ENCODE results near the gene UBE2G1.
A peak's percentile ranks its signal among the peaks of the same experiment; 100 is the strongest.

The UBE2G1 gene

DNA sequence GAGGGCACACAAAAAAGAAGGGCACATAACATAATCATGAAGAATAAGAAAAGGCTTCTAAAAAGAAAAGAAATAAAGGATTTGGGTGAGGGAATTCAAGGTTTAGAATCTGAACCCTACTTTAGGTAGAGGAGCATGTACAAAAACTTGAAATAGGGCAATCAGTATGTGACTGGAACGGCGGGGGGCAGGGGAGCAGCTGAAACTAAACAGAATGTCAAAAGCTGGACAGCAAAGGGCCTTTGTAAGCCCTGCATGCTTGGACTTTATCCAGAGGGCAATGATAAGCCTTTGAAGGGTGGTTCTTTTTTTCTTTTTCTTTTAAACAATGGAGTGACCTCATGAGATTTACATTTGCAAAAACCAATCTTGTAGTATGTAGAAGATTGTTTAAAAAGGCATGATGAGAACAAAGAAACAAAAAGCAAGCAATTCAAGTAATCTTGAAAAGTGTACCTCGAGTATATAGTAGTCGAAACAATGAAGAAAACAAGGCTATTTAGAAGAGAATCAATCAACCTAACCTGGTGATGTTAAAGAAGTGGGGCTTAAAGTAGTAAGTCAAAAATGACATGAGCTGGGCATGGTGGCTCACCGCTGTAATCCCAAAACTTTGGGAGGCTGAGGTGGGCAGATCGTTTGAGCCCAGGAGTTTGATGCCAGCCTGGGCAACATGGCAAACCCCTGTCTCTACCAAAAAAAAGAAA is 56.0 kb downstream of the UBE2G1 start:
- peaks cover 16% of the 10 kb centered on the region for H3K36me3 Mint-ChIP-seq (ENCODE audit: low read depth)
- no peak overlapping the region for H3K4me3 Mint-ChIP-seq
- H3K4me1 Mint-ChIP-seq (ENCODE audit: low read depth): peaks cover 64% of the 10 kb centered on the region
- H3K27ac Mint-ChIP-seq: no peak overlapping the region
- no peaks in the 10 kb centered on the region for H3K9me3 Mint-ChIP-seq
- no peaks in the 10 kb centered on the region for H3K27me3 Mint-ChIP-seq

DNA sequence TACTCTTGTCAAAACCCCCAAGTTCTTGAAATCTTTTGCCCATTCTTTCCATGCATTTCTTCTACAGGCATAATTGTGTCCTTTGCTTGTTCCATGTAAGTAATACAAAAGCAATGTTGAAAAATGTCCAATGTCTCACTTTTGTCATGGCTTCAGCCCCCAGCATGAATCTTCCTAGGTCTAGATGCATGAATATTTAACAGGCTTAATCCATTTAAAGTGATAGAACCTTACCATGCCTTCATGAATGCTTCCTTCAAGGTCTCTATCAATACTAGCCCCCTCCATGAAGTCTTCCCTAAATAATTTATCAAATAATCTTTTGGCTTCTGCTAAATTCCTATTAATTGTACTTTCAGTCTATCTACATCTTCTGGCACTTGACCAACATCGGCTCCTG is 56.6 kb downstream of the UBE2G1 start:
- no peak overlapping the region for H3K4me3 Mint-ChIP-seq
- H3K9me3 Mint-ChIP-seq: no peaks in the 10 kb centered on the region
- H3K36me3 Mint-ChIP-seq (ENCODE audit: low read depth): peaks cover 20% of the 10 kb centered on the region
- H3K27me3 Mint-ChIP-seq: no peaks in the 10 kb centered on the region
- peaks cover 62% of the 10 kb centered on the region for H3K4me1 Mint-ChIP-seq (ENCODE audit: low read depth)
- no peak overlapping the region for H3K27ac Mint-ChIP-seq

DNA sequence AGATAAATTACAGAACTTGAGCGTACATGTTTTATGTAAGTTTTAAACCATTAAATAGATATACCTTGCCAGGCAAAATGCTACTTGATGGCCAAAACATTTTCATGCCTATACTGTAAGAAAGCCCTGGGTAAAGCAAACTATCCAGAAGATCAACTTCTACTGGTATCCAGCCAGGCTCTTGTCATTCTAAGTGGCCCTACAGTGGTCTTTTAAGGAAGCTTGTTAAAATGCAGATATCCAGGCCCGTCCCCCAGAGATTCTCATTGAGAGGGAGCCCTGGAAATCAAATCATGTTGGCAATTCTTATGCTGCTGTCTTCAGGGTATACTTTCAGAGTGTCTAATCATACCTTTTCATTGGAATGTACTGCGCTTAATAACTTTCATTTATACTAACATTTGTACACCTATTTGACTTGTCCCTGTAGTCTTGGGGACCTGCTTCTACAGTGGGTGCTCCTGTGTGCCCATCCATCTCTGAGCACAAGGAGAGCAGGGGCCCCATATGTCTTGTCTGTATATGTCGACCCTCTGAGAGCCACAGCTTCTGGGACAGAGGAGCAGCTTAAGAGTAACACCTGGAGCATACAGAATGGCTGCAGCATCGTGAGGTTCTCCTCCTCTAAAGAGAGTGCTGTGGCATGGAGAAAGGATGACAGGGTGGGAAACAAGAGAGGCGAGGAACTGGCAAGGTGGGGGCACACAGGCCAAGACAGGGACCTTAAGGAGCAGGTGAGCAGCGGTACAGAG is 59.1 kb downstream of the UBE2G1 start:
- Mint-ChIP-seq H3K4me1 (ENCODE audit: low read depth) (peaks cover 37% of the 10 kb centered on the region), H3K27ac (peak overlapping the region; percentile 49), H3K4me3 (no peak overlapping the region), H3K36me3 (ENCODE audit: low read depth) (peaks cover 30% of the 10 kb centered on the region), H3K27me3 (no peaks in the 10 kb centered on the region), H3K9me3 (no peaks in the 10 kb centered on the region)

DNA sequence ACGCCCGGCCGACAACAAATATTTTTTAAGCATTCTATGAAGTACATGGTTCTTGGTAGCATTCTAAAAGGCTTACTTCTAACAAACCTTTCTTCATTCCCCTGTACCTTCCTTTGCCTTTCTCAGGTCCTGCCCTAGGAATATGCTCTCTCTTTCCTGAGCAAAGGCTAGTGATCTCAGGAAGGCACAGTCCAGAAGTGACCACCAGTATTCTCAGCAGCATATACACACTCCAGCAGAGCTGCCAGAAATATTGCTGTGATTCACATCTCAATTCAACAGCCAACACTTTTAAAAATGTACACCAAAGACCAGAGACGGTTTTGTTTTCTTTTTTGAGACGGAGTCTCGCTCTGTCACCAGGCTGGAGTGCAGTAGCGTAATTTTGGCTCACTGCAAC is 61.3 kb downstream of the UBE2G1 start:
- peaks cover 17% of the 10 kb centered on the region for H3K4me1 Mint-ChIP-seq (ENCODE audit: low read depth)
- H3K27me3 Mint-ChIP-seq: no peaks in the 10 kb centered on the region
- no peak overlapping the region for H3K27ac Mint-ChIP-seq
- H3K4me3 Mint-ChIP-seq: no peak overlapping the region
- H3K9me3 Mint-ChIP-seq: no peaks in the 10 kb centered on the region
- H3K36me3 Mint-ChIP-seq (ENCODE audit: low read depth): peaks cover 46% of the 10 kb centered on the region

DNA sequence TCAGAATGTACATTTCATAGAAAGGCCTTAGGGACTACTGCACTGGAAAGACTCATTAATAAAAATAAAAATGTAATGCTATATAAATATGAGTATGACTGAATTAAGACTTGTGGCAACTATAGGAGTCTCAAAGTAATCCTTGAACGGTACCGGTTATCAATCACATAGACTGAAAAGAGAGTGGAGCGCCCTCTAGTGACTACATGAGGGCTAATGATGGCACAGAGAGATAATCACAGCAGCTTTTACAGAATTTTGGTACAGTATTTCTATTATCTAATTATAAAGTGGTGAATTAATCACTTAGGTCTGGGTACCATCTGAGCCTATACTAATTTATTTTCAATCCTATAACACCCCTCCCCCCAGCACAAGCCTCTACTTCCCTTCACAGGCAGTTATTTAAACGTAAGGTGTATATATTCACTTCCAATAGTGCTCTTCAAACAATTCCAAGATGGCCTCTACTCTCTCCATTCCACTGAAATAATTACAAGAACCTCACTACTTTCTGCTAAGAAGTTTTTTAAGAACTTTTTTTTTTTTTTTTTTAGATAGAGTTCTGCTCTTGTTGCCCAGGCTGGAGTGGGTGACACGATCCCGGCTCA is 62.0 kb downstream of the UBE2G1 start:
- Mint-ChIP-seq H3K27ac (no peak overlapping the region), H3K4me3 (no peak overlapping the region), H3K36me3 (ENCODE audit: low read depth) (peaks cover 46% of the 10 kb centered on the region), H3K9me3 (no peaks in the 10 kb centered on the region), H3K4me1 (ENCODE audit: low read depth) (peaks cover 10% of the 10 kb centered on the region), H3K27me3 (no peaks in the 10 kb centered on the region)

DNA sequence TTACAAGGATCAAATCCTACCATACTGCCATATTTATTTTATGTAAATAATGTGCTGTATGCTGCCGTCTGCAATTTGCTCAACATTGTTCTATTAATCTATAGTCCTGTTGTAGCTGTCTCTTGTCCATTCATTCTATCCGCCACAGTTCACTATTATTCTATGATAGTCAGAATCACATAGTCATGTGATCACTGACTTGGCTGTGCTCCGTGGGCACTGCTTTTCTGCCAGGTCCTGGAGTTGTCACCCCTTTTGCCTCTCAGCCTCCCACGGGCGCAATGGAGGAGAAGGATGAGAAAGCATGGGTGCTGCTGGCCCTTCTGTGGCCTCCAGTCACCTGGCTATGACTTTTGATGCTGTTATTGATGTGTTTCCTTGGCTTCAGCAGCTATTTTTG is 65.4 kb downstream of the UBE2G1 start:
- Mint-ChIP-seq H3K27ac (no peak overlapping the region), H3K4me3 (no peak overlapping the region), H3K27me3 (no peaks in the 10 kb centered on the region), H3K9me3 (no peaks in the 10 kb centered on the region), H3K4me1 (ENCODE audit: low read depth) (peaks cover 3% of the 10 kb centered on the region), H3K36me3 (ENCODE audit: low read depth) (peaks cover 40% of the 10 kb centered on the region)

DNA sequence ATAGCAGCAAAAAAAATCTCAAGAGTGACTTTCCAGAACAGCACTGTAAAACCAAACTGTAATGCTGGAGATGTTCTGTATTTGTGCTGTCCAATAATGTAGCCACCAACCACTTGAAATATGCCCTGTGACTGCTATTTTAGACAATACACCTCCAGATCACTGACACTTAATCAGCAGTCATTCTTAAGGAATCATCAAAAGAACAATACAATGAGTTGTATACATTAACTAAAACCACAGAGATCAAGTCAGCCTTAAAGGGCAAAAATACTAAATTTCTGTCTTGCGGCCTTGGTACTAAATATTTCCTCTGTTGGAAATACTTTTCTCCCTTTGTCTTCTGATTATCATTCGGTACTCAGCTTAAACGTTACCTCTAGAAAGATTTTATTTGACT is 69.1 kb downstream of the UBE2G1 start:
- Mint-ChIP-seq H3K27ac (no peak overlapping the region), H3K36me3 (ENCODE audit: low read depth) (peaks cover 36% of the 10 kb centered on the region), H3K9me3 (no peaks in the 10 kb centered on the region), H3K4me3 (no peak overlapping the region), H3K4me1 (ENCODE audit: low read depth) (peaks cover 3% of the 10 kb centered on the region), H3K27me3 (no peaks in the 10 kb centered on the region)

DNA sequence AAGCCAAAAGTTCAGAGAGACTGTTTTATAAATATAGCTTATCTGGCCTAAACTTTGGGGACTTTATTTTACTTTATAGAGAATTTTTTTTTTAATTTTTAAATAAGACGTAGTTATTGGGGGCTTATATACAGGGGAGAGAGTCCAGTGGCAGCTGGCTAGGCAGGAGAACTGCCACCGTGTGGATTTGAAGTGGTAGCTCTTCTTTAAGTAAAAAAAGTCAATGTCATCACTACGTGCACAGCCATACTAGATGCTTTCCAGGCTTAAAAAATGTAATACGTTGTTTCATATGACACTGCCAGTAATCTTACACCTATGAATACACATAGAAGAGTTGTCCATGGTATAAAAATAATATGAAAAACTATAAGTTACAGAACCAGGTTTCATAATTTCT is 70.8 kb downstream of the UBE2G1 start:
- no peak overlapping the region for H3K4me3 Mint-ChIP-seq
- peaks cover 3% of the 10 kb centered on the region for H3K4me1 Mint-ChIP-seq (ENCODE audit: low read depth)
- H3K27ac Mint-ChIP-seq: no peak overlapping the region
- H3K27me3 Mint-ChIP-seq: no peaks in the 10 kb centered on the region
- H3K9me3 Mint-ChIP-seq: no peaks in the 10 kb centered on the region
- peaks cover 28% of the 10 kb centered on the region for H3K36me3 Mint-ChIP-seq (ENCODE audit: low read depth)

DNA sequence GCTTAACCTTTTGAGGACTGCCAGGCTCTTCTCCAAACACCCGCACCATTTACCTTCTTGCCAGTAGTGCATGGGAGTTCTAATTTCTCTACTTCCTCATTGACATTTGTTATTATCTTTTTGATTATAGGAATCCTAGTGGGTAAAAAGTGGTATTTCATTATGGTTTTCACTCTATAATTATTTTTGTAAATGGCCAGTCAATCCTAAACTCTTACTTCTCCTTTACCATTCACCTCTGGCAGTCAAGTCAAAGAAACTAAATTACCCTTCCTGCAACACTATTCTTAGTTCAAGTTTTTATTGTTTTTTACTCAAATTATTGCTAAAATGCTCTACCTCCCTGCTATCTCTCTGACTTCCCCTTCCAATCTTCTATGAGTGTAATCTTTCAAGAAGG is 72.9 kb downstream of the UBE2G1 start:
- peaks cover 28% of the 10 kb centered on the region for H3K36me3 Mint-ChIP-seq (ENCODE audit: low read depth)
- H3K27me3 Mint-ChIP-seq: no peaks in the 10 kb centered on the region
- no peak overlapping the region for H3K27ac Mint-ChIP-seq
- peaks cover 3% of the 10 kb centered on the region for H3K4me1 Mint-ChIP-seq (ENCODE audit: low read depth)
- no peaks in the 10 kb centered on the region for H3K9me3 Mint-ChIP-seq
- H3K4me3 Mint-ChIP-seq: no peak overlapping the region

DNA sequence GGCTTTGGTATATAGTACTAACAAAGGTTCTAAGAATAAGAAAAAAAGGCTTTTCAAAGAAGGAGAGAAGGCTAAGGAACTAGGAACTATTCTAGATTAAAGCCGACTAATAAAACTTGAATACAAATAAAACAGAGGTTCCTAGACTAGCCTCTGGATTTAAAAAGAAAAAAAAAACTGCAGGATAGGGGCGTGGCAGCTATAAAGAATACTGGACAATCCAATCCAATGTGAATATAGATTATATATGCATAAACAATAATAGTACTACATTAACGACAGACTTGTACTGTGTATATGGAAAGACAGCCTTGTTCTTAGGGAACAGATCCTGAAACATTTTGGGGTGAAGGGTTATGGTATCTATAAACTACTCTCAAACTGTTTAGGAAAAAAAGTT is 78.8 kb downstream of the UBE2G1 start:
- Mint-ChIP-seq H3K36me3 (ENCODE audit: low read depth) (peaks cover 21% of the 10 kb centered on the region), H3K27me3 (no peaks in the 10 kb centered on the region), H3K27ac (no peak overlapping the region), H3K9me3 (no peaks in the 10 kb centered on the region), H3K4me3 (no peak overlapping the region), H3K4me1 (ENCODE audit: low read depth) (no peaks in the 10 kb centered on the region)

DNA sequence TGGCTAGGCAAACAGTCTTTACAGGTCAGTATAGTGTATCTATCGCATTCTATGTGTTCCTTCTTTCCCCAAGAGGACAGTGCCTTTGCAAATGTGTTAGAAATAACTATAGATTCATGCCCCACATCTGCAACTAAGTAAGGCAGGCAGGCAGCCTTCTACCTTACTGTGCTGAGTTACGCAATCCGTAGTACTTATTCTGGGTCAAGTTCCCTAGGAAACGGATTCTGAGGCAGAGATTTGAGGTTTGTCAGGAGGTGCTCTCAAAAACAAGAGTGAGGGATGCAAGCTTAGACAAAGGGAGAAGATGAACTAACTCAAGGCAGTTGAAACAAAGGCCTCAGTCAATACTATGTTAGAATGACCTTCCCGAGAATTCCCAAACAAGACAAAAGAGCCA is 90.0 kb downstream of the UBE2G1 start:
- no peak overlapping the region for H3K4me3 Mint-ChIP-seq
- peaks cover 5% of the 10 kb centered on the region for H3K4me1 Mint-ChIP-seq (ENCODE audit: low read depth)
- no peaks in the 10 kb centered on the region for H3K27me3 Mint-ChIP-seq
- no peaks in the 10 kb centered on the region for H3K9me3 Mint-ChIP-seq
- peaks cover 32% of the 10 kb centered on the region for H3K36me3 Mint-ChIP-seq (ENCODE audit: low read depth)
- H3K27ac Mint-ChIP-seq: no peak overlapping the region

DNA sequence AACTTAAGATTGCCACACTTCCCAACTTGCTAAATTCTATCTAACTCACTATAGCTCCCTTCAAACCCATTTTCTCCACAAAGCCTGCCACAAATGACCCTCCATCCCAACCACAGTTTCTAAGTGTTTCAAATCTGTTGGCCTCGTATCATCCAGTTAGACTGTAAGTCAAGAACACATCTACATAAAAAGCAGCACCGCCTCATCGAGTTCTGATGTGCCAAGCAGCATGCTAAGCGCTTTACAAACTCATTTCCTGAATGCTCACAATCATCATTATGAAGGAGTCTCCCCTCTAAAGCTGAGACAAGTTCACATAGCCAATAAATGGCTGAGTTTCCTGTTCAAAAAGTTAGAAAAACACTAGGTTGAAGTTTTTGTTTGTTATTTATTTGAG is 93.5 kb downstream of the UBE2G1 start:
- no peak overlapping the region for H3K4me3 Mint-ChIP-seq
- no peaks in the 10 kb centered on the region for H3K9me3 Mint-ChIP-seq
- peaks cover 28% of the 10 kb centered on the region for H3K36me3 Mint-ChIP-seq (ENCODE audit: low read depth)
- H3K4me1 Mint-ChIP-seq (ENCODE audit: low read depth): peaks cover 5% of the 10 kb centered on the region
- H3K27ac Mint-ChIP-seq: peak overlapping the region; percentile 4
- no peaks in the 10 kb centered on the region for H3K27me3 Mint-ChIP-seq

DNA sequence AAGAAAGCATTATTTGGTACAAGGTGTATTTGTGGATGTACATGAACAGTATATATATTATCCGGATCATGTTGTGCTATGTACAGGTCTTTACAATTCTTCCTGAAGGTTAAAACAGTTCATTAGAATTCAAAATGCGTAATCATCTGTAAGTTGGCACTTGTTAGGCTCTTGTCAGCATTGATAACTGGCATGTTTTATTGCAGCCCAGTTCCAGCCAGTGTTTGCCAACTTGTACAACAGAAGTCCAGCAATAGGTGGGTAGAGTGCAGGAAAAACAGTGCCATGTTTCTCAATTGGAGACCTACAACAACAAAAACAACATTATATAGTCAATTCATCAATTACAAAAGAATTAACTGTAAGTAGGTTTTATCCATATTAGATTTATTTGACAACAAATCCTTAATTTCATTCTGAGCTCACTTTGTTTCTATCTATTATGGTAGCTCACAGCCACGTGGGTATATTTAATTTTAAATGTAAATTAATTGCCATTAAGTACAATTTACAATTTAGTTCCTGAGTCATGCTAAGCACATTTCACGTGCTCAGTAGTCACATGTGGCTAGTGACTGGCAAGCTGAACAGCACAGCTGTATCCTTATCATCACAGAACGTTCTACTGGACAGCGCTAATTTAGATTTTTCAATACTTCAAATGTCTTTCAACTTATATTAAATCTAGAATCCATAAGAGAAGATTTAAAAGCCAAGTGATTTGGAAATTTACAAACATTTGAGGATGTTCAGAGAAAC is 94.1 kb downstream of the UBE2G1 start:
- H3K4me3 Mint-ChIP-seq: no peak overlapping the region
- H3K9me3 Mint-ChIP-seq: no peaks in the 10 kb centered on the region
- H3K27me3 Mint-ChIP-seq: no peaks in the 10 kb centered on the region
- H3K4me1 Mint-ChIP-seq (ENCODE audit: low read depth): peaks cover 5% of the 10 kb centered on the region
- peaks cover 28% of the 10 kb centered on the region for H3K36me3 Mint-ChIP-seq (ENCODE audit: low read depth)
- peak overlapping the region; percentile 4 for H3K27ac Mint-ChIP-seq

DNA sequence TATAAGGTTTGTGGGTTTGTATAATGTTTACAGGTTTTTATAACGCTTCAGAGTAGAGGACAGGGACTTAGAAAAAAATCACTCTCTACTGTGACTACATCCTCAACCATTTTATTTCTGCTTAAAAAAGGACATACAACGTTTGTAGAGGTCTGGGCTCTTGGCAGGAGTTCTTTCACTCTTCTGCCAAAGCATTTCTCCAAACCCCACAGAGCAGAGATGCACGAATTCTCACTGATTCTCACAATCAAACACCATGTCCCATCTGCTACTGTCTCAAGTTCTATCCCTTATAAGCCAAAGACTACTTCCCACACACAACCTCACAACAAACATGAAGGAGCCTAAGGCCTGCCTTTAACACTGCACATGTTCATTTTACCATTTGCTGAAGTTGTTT is 95.7 kb downstream of the UBE2G1 start:
- Mint-ChIP-seq H3K4me1 (ENCODE audit: low read depth) (no peaks in the 10 kb centered on the region), H3K4me3 (no peak overlapping the region), H3K36me3 (ENCODE audit: low read depth) (peaks cover 21% of the 10 kb centered on the region), H3K27me3 (no peaks in the 10 kb centered on the region), H3K9me3 (no peaks in the 10 kb centered on the region), H3K27ac (no peak overlapping the region)

DNA sequence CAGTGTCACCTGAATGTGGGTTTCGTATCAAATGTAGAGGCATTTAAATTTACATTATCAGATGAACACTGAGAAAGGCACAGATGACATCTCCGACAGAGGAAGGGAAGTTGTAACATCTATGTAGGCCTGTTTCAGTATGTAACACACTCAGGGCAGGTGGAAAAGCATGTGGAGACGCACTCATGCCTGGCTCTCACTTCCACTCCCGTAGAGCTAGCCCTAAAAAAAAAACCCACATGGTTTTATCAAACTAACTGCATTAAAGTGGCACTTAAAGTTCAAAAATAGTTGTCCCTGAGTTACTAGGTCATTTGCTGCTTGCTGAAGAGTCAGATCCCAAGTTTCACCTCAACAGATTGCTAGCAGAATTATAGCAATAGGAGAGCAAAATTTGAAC is 96.6 kb downstream of the UBE2G1 start:
- H3K27ac Mint-ChIP-seq: no peak overlapping the region
- no peak overlapping the region for H3K4me3 Mint-ChIP-seq
- no peaks in the 10 kb centered on the region for H3K27me3 Mint-ChIP-seq
- H3K9me3 Mint-ChIP-seq: no peaks in the 10 kb centered on the region
- no peaks in the 10 kb centered on the region for H3K4me1 Mint-ChIP-seq (ENCODE audit: low read depth)
- peaks cover 19% of the 10 kb centered on the region for H3K36me3 Mint-ChIP-seq (ENCODE audit: low read depth)

Measured in stimulated activated naive CD8-positive, alpha-beta T cell treated with anti-CD3 and anti-CD28 coated beads, Interleukin-15, Interleukin-2, amounts not matched to agents 100 ng/mL and 50 ng/mL, for 24 hours (primary cell).